ENCODE data around the gene USH1C. TPM values are rescaled to one million over a fixed set of nuclear protein-coding genes. Genes with fewer than 3 reads are reported as not detected.

Gene USH1C
- total RNA-seq, 2 donors from 2014 or later = not detected

DNA sequence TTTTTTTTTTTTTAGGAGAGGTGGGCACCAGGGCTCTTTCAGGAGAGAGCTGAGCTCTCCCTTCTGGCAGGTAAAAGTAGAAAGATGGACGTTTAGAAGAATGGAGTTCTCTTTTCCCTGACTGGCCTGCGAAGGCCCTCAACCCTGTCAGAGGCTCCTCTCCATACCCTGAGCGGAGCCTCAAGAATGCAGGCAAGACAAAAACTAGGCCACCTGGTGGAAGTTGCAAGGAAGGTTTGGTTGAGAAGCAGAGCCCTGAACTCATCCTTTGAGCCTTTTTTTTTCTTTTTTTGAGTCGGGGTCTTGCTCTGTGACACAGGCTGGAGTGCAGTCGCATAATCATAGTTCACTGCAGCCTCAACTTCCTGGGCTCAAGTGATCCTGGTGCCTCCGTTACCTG, 4.2 kb upstream of the USH1C start:
- DNase-seq = no peak
- peaks cover 11% of the 10 kb centered on the region for H3K4me1 Mint-ChIP-seq (ENCODE audit: low read depth)
- no peak overlapping the region for H3K27ac Mint-ChIP-seq
- no peaks in the 10 kb centered on the region for H3K36me3 Mint-ChIP-seq (ENCODE audit: insufficient read depth in 2 of 2)
- H3K9me3 Mint-ChIP-seq = no peaks in the 10 kb centered on the region
- H3K27me3 Mint-ChIP-seq (ENCODE audit: low read depth) = peaks cover 41% of the 10 kb centered on the region
- ATAC-seq (replicated peaks in 1 of 2) = no peak
- no peak overlapping the region for H3K4me3 Mint-ChIP-seq

DNA sequence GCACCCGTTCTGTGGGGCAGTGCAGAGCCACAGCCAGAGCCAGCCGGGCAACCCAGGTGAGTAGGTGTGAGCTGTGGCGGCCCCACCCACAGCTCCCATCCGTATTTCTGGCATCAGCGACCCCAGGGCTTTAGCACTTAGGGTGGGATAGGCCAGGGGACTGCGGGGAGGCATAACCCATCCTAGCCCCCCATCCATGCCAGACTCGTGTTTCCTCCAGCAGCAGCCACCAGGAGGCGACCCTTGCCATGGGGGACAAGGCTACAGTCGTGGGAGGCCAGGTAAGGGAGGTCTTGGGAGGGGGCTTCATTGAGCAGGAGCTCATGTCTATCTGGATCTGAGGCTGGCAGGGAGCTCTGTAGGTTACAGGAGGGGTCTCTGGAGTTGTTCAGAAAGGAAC, 3.7 kb upstream of the USH1C start:
- Mint-ChIP-seq H3K4me3 (no peak overlapping the region), H3K27me3 (ENCODE audit: low read depth) (peaks cover 42% of the 10 kb centered on the region), H3K36me3 (ENCODE audit: insufficient read depth in 2 of 2) (no peaks in the 10 kb centered on the region), H3K4me1 (ENCODE audit: low read depth) (peaks cover 11% of the 10 kb centered on the region), H3K9me3 (no peaks in the 10 kb centered on the region), H3K27ac (no peak overlapping the region)
- ATAC-seq (replicated peaks in 1 of 2) = no peak
- DNase-seq = no peak

DNA sequence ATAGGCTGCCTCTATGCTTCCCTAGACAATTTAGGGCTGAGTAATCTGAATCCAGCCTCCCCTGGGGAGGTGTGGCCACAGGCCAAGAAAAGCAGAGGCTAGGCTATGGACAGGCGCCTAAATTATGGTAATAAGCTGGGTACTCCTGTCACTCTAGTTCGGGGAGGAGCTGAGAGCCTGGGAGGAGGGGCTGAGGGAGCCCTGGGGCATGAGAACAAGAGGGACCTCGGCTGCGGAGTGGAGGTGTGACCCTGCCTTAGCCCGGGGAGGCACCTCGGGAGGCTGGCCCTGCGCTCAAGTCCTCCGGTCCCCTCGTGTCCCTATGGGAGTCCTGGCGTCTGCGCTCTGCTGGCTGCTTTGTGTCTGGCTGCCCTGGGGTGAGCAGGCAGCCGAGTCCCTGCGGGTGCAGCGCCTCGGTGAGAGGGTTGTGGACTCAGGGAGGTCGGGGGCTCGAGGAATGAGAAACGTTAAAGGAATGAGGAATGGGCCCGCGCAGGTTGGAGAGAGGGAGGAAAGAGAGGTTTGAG, 2.9 kb upstream of the USH1C start, which contains the start of gene OTOG:
Gene OTOG, plus strand, starts transcription at position 209 of the 527 bp plus-strand sequence. Its CDS starts 114 bp downstream, at position 323.
- Mint-ChIP-seq H3K27ac (no peak within 1 kb of the TSS), H3K4me1 (ENCODE audit: low read depth) (peaks cover 11% of the 10 kb centered on the region), H3K4me3 (no peak within 1 kb of the TSS), H3K36me3 (ENCODE audit: insufficient read depth in 2 of 2) (no peaks in the 10 kb centered on the region), H3K9me3 (no peaks in the 10 kb centered on the region), H3K27me3 (ENCODE audit: low read depth) (peaks cover 50% of the 10 kb centered on the region)
- ATAC-seq (replicated peaks in 1 of 2) (no peak), DNase-seq (no peak)

DNA sequence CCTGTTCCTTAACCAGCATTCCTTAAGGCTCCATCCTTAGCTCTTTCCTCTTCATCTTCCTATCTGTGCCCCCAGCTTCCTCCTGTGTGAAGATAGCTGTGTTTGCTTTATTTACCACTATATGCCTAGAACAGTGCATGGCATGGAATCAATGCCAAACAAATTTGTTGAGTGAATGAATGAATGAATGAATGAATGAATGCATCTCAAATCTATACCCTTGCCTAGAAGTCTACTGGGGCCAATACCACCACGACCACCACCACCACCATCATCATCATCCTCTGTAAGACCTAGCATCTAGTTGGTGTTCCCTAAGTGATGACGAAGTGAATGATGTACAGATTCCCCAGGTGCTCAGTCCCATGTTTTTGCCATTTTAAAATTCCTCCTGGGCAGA, 2.0 kb upstream of the USH1C start:
- no peak overlapping the region for H3K27ac Mint-ChIP-seq
- ATAC-seq (replicated peaks in 1 of 2) (no peak), DNase-seq (no peak)
- no peaks in the 10 kb centered on the region for H3K36me3 Mint-ChIP-seq (ENCODE audit: insufficient read depth in 2 of 2)
- peaks cover 54% of the 10 kb centered on the region for H3K27me3 Mint-ChIP-seq (ENCODE audit: low read depth)
- H3K4me3 Mint-ChIP-seq = no peak overlapping the region
- H3K9me3 Mint-ChIP-seq = no peaks in the 10 kb centered on the region
- peaks cover 7% of the 10 kb centered on the region for H3K4me1 Mint-ChIP-seq (ENCODE audit: low read depth)

DNA sequence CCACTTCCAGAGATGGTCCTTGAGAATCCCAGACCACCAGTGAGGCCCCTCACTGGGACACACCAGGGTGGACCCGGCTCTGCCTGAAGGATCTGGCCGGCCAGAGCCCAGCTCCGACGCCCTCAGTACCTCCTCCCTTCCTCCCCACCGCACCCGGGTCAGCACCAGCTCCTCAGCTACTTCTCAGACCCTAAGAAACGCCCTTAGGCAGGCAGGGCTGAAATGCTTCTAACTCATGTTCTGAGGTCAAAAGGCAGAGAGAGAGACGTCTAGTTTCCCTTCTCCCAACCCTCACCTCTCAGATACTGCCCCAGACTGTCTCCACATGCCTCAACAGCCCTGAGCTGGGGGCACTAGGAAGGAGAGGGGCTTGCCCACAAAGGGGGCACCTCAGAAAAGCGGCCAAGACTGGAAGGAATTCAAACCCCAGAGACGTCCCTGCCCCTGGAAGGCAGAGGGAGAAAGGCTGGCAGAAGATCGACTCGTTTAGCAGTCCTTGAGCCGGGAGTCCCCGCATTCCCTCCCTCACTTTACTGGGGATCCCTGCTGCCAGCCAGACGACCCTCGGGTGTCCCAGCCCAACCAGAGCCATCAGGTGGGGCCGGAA, 539 bp downstream of the USH1C start:
- Mint-ChIP-seq H3K36me3 (ENCODE audit: insufficient read depth in 2 of 2) (no peaks in the 10 kb centered on the region), H3K4me1 (ENCODE audit: low read depth) (no peaks in the 10 kb centered on the region), H3K4me3 (peak overlapping the region in 1 of 2 donors; percentile 12)

DNA sequence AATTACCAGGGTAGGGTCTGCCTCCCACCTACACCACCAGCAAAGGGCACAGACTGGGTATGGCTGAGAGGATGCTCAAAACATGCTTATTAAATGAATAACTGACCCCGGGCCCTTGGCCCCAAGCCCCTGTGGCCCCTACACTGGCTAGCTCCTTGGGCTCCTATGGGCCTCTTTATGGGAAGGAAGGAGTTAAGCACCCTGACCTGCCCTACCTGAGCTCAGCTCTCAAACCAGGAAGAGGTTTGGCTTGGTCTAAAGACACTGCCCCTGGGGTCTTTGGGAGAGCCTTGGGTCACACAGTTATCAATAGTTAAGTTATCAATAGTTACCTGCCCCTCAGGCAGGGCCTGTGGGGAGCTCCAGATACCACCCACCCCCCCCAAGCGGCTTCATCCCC, 1.2 kb downstream of the USH1C start:
- Mint-ChIP-seq H3K4me3 (no peak overlapping the region), H3K4me1 (ENCODE audit: low read depth) (no peaks in the 10 kb centered on the region), H3K36me3 (ENCODE audit: insufficient read depth in 2 of 2) (no peaks in the 10 kb centered on the region), H3K27me3 (ENCODE audit: low read depth) (peaks cover 55% of the 10 kb centered on the region), H3K27ac (no peak overlapping the region), H3K9me3 (no peaks in the 10 kb centered on the region)
- ATAC-seq (replicated peaks in 1 of 2) = no peak
- no peak for DNase-seq

More for the DNA sequence above, 539 bp downstream of the USH1C start:
- no peak for DNase-seq
- no peak for ATAC-seq (replicated peaks in 1 of 2)
- Mint-ChIP-seq H3K27ac (no peak overlapping the region), H3K27me3 (ENCODE audit: low read depth) (peaks cover 60% of the 10 kb centered on the region), H3K9me3 (no peaks in the 10 kb centered on the region)

DNA sequence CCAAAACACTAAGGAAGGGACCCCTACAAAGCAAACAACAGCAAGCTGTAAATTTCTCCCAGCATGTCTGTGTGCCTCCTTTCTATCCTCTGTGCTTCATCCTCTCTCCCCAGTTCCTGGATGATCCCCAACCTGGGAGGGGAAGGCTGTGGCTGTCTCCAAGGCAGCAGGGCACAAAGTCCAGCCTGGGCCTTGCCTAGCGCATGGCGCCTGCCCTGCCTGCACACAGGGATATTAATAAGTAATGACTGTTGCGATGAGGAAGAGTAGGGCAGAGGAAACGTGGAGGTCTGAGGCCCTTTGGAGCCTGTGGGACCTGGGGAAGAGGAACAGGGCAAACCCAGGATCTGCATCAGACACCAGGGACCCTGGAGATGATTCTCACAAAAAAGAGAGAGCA, 2.0 kb downstream of the USH1C start:
- Mint-ChIP-seq H3K27me3 (ENCODE audit: low read depth) (peaks cover 47% of the 10 kb centered on the region), H3K4me3 (no peak overlapping the region), H3K27ac (no peak overlapping the region), H3K9me3 (no peaks in the 10 kb centered on the region), H3K4me1 (ENCODE audit: low read depth) (no peaks in the 10 kb centered on the region), H3K36me3 (ENCODE audit: insufficient read depth in 2 of 2) (no peaks in the 10 kb centered on the region)
- DNase-seq = no peak
- no peak for ATAC-seq (replicated peaks in 1 of 2)

DNA sequence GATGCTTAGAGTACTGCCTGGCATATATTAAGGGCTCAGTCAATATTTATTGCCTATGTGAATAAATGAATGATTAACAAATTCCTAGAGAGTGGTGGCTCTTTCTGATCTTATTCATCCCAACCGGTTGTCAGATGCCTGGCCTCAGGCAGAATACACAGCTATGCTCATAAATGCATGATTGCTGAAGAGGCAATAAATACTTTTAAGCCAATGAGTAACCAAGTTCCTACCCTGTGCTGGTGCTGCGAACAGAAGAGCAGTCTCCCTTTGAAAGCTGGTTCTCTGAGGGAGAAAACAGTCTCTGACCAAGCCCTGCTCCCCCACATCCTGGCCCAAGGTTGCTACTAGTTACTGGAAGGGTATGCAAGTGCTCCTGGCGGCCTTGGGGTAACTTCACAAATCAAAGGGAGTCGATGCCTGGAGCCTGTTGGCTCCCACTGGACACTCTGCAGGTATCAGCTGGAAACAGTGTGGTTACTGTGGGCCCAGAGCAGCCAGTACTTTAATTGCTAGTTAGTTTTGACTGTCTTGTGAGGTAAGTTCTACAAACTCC, 2.8 kb downstream of the USH1C start:
- H3K4me3 Mint-ChIP-seq = no peak overlapping the region
- ATAC-seq (replicated peaks in 1 of 2) = no peak
- H3K27ac Mint-ChIP-seq = no peak overlapping the region
- H3K36me3 Mint-ChIP-seq (ENCODE audit: insufficient read depth in 2 of 2) = no peaks in the 10 kb centered on the region
- H3K9me3 Mint-ChIP-seq = no peaks in the 10 kb centered on the region
- DNase-seq = no peak
- no peaks in the 10 kb centered on the region for H3K4me1 Mint-ChIP-seq (ENCODE audit: low read depth)
- H3K27me3 Mint-ChIP-seq (ENCODE audit: low read depth) = peaks cover 39% of the 10 kb centered on the region

DNA sequence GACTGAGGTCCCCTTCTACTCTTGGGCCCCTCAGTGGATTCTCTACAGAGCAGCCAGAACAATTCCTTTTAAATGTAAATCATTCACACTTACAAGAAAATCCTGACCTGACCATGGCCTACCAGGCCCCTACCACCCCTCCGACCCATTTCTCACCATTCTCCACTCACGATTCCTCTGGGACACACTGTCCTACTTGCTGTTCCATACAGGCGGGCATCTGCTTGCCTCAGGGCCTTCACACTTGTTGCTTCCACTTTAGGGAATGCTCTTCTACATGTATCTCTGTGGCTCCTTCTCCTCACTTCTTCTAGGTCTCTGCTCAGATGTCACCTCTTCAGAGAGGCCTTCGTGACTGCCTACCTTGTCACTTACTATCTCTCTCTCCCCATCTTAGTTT, 3.4 kb downstream of the USH1C start:
- DNase-seq (no peak), ATAC-seq (replicated peaks in 1 of 2) (no peak)
- Mint-ChIP-seq H3K9me3 (no peaks in the 10 kb centered on the region), H3K4me1 (ENCODE audit: low read depth) (no peaks in the 10 kb centered on the region), H3K4me3 (no peak overlapping the region), H3K36me3 (ENCODE audit: insufficient read depth in 2 of 2) (no peaks in the 10 kb centered on the region), H3K27ac (no peak overlapping the region), H3K27me3 (ENCODE audit: low read depth) (peaks cover 33% of the 10 kb centered on the region)

DNA sequence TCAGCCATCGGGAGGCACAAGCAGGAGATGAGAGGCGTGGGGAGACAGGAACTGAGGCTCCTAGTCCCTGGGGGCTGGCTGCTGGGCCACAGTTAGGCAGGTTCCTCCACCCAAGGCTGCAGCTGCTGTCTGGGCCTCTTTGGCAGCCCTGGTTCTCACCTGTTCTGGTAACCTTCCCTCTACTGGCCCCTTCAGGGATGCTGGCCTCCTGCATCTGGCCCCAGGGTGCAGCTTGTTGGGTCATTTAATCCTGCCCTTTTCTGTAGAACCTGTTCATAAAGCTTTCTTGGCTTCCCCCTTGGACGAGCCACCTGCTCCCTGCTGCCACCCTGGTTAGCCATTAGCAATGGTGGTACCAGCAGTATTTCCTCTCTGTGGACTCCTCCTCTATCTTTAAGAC, 5.5 kb downstream of the USH1C start:
- ATAC-seq (replicated peaks in 1 of 2) (no peak), DNase-seq (no peak)
- Mint-ChIP-seq H3K9me3 (no peaks in the 10 kb centered on the region), H3K4me1 (ENCODE audit: low read depth) (no peaks in the 10 kb centered on the region), H3K27ac (no peak overlapping the region), H3K36me3 (ENCODE audit: insufficient read depth in 2 of 2) (no peaks in the 10 kb centered on the region), H3K4me3 (no peak overlapping the region), H3K27me3 (ENCODE audit: low read depth) (peaks cover 27% of the 10 kb centered on the region)

DNA sequence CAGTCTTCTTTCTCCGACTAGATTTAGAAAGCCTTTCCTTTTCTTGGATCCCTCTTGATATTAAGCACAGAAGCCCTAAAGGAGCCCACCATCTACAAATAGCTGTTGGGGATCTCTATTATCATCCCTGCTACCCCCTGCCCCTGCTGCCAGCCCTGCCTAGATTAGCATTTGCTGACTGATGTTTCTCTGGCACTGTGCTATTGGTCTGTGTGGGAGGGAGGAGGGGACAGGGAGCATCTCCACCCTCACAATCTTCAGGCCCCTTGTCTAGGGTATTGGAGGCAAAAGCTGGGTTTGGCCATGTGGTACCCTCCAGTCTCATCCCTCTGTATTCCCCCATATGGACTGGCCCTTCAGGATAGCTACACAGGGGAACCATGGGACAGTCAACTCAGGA, 6.2 kb downstream of the USH1C start:
- Mint-ChIP-seq H3K4me3 (no peak overlapping the region), H3K4me1 (ENCODE audit: low read depth) (no peaks in the 10 kb centered on the region), H3K27ac (no peak overlapping the region), H3K27me3 (ENCODE audit: low read depth) (peaks cover 24% of the 10 kb centered on the region), H3K9me3 (no peaks in the 10 kb centered on the region), H3K36me3 (ENCODE audit: insufficient read depth in 2 of 2) (no peaks in the 10 kb centered on the region)
- no peak for DNase-seq
- no peak for ATAC-seq (replicated peaks in 1 of 2)

DNA sequence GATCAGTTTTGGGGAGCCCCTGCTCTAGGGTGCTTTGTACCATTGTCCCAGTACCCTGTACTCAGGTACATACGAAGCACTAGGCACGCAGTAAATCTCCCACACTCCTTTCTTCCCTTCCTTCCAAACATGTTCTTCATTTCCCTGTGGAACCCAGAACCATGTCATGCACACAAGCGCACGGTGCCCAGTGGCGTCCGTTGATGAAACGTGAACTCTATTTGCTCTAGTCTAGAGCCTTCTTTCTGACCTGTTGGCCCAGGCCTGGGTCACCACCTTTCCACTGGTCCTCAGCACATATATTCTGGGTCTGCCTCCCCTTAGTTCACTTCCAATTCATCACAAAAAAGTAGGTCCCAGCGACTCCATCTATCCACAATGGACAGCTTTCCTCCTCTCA, 7.0 kb downstream of the USH1C start:
- Mint-ChIP-seq H3K27me3 (ENCODE audit: low read depth) (peaks cover 16% of the 10 kb centered on the region), H3K27ac (no peak overlapping the region), H3K4me1 (ENCODE audit: low read depth) (no peaks in the 10 kb centered on the region), H3K4me3 (no peak overlapping the region), H3K9me3 (no peaks in the 10 kb centered on the region), H3K36me3 (ENCODE audit: insufficient read depth in 2 of 2) (no peaks in the 10 kb centered on the region)
- DNase-seq (no peak), ATAC-seq (replicated peaks in 1 of 2) (no peak)

DNA sequence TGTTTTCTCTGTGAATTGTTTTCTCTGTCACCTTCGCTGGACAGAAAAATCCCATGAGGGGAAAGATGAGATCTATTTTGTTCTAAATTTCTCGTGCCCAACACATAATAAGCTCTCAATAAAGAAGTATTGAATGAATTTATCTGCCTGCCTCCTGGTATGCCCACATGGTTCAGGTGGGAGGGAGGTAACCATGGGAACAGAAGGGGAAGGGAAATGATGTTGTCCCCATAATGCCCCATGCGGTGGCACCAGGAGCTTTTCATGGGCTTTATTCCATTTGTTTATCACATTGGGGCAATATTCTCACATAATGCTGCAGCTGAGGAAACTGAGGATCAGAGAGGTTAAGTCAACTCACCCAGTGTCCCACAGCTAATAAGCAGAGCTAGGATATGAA, 8.7 kb downstream of the USH1C start:
- Mint-ChIP-seq H3K27ac (no peak overlapping the region), H3K4me3 (no peak overlapping the region), H3K9me3 (no peaks in the 10 kb centered on the region), H3K36me3 (ENCODE audit: insufficient read depth in 2 of 2) (no peaks in the 10 kb centered on the region), H3K27me3 (ENCODE audit: low read depth) (peaks cover 10% of the 10 kb centered on the region), H3K4me1 (ENCODE audit: low read depth) (no peaks in the 10 kb centered on the region)
- ATAC-seq (replicated peaks in 1 of 2) (no peak), DNase-seq (no peak)
